AG09309 (cell line): ENCODE measurements around the gene OR10K1.

Source experiments
- DNase-seq: peaks from one replicate; pipeline ENCODE4 v3.0.0-alpha.2; 2010; ENCODE audit warnings: low read depth
- H3K4me3 ChIP-seq: 2 replicates; pipeline ENCODE4 v1.5.1; 2011; ENCODE audit warnings: mild to moderate bottlenecking, low read depth, low read length, moderate library complexity; ENCODE audit not compliant: control insufficient read depth
- TF ChIP-seq, protein P1 (sequence below): IDR thresholded peaks from 2 replicates; pipeline ENCODE4 v1.5.1; 2011; ENCODE audit warnings: mild to moderate bottlenecking, low read depth, low read length, inconsistent platforms; ENCODE audit not compliant: insufficient read depth, control insufficient read depth; ENCODE audit errors: missing control alignments

Gene OR10K1

DNA sequence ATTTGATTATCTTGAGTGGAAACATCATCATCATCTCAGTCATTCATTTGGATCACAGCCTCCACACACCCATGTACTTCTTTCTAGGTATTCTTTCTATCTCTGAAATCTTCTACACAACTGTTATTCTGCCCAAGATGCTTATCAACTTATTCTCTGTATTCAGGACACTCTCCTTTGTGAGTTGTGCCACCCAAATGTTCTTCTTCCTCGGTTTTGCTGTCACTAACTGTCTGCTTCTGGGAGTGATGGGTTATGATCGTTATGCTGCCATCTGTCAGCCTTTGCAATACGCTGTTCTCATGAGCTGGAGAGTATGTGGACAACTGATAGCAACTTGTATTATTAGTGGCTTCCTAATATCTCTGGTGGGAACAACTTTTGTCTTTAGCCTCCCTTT, 29.7 kb downstream of the OR10K1 start:
- TF ChIP-seq, protein P1, sequence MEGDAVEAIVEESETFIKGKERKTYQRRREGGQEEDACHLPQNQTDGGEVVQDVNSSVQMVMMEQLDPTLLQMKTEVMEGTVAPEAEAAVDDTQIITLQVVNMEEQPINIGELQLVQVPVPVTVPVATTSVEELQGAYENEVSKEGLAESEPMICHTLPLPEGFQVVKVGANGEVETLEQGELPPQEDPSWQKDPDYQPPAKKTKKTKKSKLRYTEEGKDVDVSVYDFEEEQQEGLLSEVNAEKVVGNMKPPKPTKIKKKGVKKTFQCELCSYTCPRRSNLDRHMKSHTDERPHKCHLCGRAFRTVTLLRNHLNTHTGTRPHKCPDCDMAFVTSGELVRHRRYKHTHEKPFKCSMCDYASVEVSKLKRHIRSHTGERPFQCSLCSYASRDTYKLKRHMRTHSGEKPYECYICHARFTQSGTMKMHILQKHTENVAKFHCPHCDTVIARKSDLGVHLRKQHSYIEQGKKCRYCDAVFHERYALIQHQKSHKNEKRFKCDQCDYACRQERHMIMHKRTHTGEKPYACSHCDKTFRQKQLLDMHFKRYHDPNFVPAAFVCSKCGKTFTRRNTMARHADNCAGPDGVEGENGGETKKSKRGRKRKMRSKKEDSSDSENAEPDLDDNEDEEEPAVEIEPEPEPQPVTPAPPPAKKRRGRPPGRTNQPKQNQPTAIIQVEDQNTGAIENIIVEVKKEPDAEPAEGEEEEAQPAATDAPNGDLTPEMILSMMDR, result no peak
- H3K4me3 ChIP-seq, result no peak overlapping the region

DNA sequence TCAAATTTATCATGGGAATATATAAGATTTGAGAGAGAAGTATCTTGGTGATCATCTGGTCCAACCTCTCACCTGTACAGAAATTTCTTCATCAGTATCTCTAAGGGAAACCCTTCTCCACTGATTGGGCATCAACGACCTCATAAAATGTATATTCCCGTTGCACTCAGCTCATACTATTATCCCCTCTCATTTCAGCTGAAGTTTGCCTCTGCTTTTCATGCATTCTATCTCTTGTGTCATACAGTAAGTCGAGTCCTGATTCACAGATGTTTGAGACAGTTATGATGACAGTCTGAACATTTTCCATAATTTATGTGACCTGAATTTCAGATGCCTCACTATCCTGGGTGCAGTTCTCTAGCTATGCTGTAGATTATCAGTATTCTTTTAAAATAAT, 31.4 kb downstream of the OR10K1 start:
- TF ChIP-seq, protein P1, result no peak
- DNase-seq, result no peak
- H3K4me3 ChIP-seq, result no peak overlapping the region

More for the DNA sequence above, 29.7 kb downstream of the OR10K1 start:
- DNase-seq, result no peak

DNA sequence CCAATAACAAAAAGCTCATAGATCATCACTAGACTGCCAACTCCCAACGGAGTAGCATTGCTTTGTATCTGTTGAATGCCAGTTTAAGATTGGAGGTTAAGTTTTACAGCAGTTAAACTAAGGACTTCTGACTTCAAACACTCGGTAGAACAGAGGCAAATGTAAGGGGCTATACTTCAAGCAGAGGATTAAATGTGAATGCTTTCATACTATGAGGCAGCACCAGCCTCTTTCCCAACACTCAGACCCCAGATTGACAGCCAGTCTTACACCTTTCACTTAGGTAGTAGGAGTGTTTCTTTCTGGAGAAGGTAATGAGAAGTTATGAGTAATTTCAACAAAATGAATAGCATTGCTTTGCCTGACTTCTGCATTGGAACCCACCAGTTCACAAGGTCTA, 33.2 kb downstream of the OR10K1 start:
- TF ChIP-seq, protein P1, result no peak
- no peak for DNase-seq
- H3K4me3 ChIP-seq, result no peak overlapping the region

DNA sequence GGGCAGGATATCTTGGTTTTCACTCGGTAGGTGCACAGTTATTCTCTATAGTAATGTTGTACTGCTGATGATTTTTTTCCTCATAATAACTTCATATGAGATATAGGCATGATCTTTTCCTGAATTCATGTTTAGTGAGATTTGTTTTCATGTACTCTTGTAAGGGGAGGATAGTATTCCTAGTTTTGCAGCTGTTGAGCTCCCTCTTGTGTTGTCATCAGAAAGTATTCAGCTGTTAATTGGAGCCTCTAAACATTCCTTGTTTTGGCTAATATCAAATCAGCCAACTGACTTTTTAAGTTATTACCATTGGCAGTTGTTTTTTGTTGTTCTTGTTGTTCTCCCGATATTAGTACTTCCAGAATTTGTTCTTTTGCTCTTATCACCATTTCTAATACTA, 34.7 kb downstream of the OR10K1 start:
- H3K4me3 ChIP-seq, result no peak overlapping the region
- DNase-seq, result no peak
- TF ChIP-seq, protein P1, result no peak

DNA sequence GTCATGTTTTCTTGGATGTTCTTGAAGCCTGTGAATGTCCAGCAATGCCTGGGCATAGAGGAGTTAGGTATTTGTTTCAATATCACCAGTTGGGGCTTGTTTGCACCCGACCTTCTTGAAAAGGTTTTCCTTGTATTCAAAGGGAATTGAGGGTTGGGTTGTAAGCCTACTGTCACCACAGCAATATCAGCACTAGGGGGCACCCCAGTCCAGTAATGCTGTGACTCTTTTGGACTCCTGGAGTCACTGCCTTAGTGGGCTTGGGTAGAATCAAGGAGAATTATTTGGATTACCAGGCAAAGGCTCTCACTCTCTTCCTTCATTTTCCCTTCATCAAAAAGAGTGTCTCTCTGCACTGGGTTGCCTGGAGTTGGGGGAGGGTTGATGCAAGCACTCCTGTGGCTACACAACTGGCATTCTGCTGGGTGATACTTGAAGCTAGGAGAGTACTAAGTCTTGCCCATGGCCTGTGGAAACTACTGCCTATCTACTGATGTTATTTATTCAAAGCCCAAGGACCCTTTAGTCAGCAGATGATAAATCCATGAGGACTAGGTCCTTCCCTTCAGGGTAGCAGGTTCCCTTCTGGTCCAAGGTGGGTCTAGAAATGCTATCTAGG, 44.8 kb downstream of the OR10K1 start:
- DNase-seq, result no peak
- TF ChIP-seq, protein P1, result peak; percentile 35
- no peak overlapping the region for H3K4me3 ChIP-seq

DNA sequence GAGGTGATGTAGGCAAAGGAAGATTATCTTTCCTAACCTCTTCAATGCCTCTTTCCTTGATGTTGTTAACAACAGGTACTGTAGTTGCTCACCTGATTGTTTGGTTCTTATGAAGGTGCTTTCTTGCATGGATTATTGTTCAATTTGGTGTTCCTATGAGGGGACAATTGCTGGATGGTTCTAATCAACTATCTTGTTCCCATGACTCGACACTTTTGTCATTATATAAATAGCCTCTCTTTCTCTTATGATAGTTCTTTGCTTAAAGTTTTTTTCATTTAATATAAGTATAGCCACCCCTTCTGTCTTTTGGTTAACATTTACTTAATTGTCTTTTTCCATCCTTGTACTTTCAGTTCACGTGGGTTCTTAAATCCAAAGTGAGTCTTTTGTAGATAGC, 45.9 kb downstream of the OR10K1 start:
- TF ChIP-seq, protein P1, result no peak
- H3K4me3 ChIP-seq, result no peak overlapping the region
- no peak for DNase-seq
